ENCODE data around the gene KCNH1. TPM values are rescaled to one million over a fixed set of nuclear protein-coding genes. Genes with fewer than 3 reads are reported as not detected.

KCNH1 gene
- total and polyA plus RNA-seq, 10 of the 15 experiments (the other 5 are each of a cell fraction or from before 2014, with no cell fraction given) = 0.02 to 0.04 (median 0.04) TPM; not detected in 7

DNA sequence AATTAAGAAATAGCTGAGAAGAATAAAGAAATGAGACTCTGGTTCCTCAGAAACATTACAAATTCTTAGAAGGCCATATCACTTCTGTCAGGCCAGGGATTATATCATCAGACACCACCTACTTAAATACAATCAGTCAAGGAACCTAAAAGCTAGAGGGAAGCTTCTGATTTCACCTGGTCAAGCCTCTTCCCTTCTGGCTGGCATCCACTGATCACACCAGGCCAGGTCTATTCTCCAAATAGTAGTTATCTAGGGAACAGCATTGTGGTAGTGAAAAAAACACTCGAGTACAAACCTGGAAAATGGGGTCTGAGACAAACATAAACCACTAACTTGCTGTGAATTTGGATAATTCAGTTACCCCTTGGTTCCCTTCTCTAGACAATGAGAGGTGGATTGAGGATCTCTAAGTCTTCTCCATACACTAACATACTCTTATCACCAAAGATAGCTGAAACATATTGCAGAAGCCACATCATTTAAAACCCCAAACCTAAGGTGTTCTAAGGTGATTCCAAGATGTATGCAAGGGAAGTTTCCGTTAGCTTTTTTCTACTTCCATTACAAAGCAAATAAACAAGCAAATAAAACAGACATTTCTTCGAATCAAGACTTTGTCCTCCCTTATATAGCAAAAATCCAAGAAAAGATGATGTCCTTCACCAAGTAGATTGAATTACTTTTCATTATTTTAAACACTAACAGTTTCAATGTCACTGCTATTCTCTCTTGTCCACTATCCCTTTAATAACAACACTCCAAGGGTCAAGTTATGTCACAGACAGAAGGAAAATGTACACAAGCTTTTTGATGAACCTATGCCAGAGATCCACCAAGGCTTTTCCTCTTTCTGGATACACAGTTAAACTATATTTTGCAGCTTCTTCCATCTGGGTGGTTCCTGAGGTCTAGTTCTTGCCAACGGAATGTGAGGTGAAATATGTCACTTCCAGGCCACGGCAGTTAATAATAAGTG, 212.9 kb downstream of the KCNH1 start:
- H3K27ac ChIP-seq (ENCODE audit: control insufficient read depth, insufficient read depth) = no peak overlapping the region
- no peak overlapping the region for H2AFZ ChIP-seq (ENCODE audit: control insufficient read depth, low read depth, low read length)
- ATAC-seq (no peak), FAIRE-seq (no peak), DNase-seq (ENCODE audit: low read depth, low spot score) (no peak)
- H3K9ac ChIP-seq (ENCODE audit: control insufficient read depth, insufficient read depth, low read length) = no peak overlapping the region
- ChIA-PET RAD21 (ENCODE audit: unreplicated experiment) (no interaction called here), POLR2A (no interaction called here), CTCF (no interaction called here), SMC1A (ENCODE audit: uncharacterized antibody, unreplicated experiment) (no interaction called here)
- no peaks in the 10 kb centered on the region for H3K36me3 ChIP-seq (ENCODE audit: control insufficient read depth in 2 of 2, insufficient read depth in 2 of 2, low read length in 1 of 2)
- intact Hi-C loops (cut with micrococcal nuclease; ENCODE audit: unreplicated experiment) (no loop called here), in situ Hi-C loops (cut with MboI) (no loop called here)
- no TSS peak for BruUV-seq (replicated peaks)
- H3K4me1 ChIP-seq (ENCODE audit: control insufficient read depth, insufficient read depth, low read length) = no peaks in the 10 kb centered on the region
- TF ChIP-seq CBX3 (IDR thresholded peaks at IDR 0.05; ENCODE audit: borderline replicate concordance, low read depth) (no peak), HDAC2 (IDR thresholded peaks at IDR 0.05) (no peak), LARP7 (IDR thresholded peaks at IDR 0.05) (no peak), RAD21 (IDR thresholded peaks at IDR 0.05; ENCODE audit: insufficient read depth, low read depth, low read length) (no peak), TCF7 (IDR thresholded peaks at IDR 0.05; ENCODE audit: borderline replicate concordance) (no peak), SP1 (IDR thresholded peaks at IDR 0.05; ENCODE audit: low read depth, low read length) (no peak), ESRRA (IDR thresholded peaks at IDR 0.05; ENCODE audit: low read length) (no peak), FOXM1 (IDR thresholded peaks at IDR 0.05; ENCODE audit: low read depth, low read length) (no peak)
- TF ChIP-seq, protein P1, sequence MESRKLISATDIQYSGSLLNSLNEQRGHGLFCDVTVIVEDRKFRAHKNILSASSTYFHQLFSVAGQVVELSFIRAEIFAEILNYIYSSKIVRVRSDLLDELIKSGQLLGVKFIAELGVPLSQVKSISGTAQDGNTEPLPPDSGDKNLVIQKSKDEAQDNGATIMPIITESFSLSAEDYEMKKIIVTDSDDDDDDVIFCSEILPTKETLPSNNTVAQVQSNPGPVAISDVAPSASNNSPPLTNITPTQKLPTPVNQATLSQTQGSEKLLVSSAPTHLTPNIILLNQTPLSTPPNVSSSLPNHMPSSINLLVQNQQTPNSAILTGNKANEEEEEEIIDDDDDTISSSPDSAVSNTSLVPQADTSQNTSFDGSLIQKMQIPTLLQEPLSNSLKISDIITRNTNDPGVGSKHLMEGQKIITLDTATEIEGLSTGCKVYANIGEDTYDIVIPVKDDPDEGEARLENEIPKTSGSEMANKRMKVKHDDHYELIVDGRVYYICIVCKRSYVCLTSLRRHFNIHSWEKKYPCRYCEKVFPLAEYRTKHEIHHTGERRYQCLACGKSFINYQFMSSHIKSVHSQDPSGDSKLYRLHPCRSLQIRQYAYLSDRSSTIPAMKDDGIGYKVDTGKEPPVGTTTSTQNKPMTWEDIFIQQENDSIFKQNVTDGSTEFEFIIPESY (IDR thresholded peaks at IDR 0.05) = no peak
- TF ChIP-seq, protein P2, sequence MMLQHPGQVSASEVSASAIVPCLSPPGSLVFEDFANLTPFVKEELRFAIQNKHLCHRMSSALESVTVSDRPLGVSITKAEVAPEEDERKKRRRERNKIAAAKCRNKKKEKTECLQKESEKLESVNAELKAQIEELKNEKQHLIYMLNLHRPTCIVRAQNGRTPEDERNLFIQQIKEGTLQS (IDR thresholded peaks at IDR 0.05; ENCODE audit: borderline replicate concordance, extremely low read depth, low read depth, low read length) = no peak
- TF ChIP-seq, protein P3, sequence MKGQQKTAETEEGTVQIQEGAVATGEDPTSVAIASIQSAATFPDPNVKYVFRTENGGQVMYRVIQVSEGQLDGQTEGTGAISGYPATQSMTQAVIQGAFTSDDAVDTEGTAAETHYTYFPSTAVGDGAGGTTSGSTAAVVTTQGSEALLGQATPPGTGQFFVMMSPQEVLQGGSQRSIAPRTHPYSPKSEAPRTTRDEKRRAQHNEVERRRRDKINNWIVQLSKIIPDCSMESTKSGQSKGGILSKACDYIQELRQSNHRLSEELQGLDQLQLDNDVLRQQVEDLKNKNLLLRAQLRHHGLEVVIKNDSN (IDR thresholded peaks at IDR 0.05; ENCODE audit: borderline replicate concordance, extremely low read length, insufficient read depth, low read depth, low read length) = no peak
- TF ChIP-seq, protein P4, sequence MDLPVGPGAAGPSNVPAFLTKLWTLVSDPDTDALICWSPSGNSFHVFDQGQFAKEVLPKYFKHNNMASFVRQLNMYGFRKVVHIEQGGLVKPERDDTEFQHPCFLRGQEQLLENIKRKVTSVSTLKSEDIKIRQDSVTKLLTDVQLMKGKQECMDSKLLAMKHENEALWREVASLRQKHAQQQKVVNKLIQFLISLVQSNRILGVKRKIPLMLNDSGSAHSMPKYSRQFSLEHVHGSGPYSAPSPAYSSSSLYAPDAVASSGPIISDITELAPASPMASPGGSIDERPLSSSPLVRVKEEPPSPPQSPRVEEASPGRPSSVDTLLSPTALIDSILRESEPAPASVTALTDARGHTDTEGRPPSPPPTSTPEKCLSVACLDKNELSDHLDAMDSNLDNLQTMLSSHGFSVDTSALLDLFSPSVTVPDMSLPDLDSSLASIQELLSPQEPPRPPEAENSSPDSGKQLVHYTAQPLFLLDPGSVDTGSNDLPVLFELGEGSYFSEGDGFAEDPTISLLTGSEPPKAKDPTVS (IDR thresholded peaks at IDR 0.05; ENCODE audit: low read depth, low read length) = no peak
- no peak overlapping the region for H3K4me2 ChIP-seq (ENCODE audit: control insufficient read depth, insufficient read depth)
- H4K20me1 ChIP-seq (ENCODE audit: control insufficient read depth, insufficient read depth) = no peaks in the 10 kb centered on the region
- no peak overlapping the region for H3K4me3 ChIP-seq
- no peaks in the 10 kb centered on the region; a peak in 1 of 4 replicates for H3K27me3 ChIP-seq (replicated peaks in 1 of 2; ENCODE audit: control insufficient read depth in 2 of 2, insufficient read depth in 2 of 2, low read length in 1 of 2)
- 18% methylated on average over 5 of the region's 5 CpGs for WGBS (ENCODE audit: insufficient coverage, insufficient replicate concordance, low lambda C conversion rate, missing lambda C conversion rate)
- H3K9me3 ChIP-seq (replicated peaks; ENCODE audit: control insufficient read depth, insufficient read depth, low read length) = no peaks in the 10 kb centered on the region
- H3K79me2 ChIP-seq (ENCODE audit: control insufficient read depth, insufficient read depth, low read length) = no peaks in the 10 kb centered on the region

Data from GM12878 (cell line).